ENCODE results near the gene RHOV. TPM values are rescaled to one million over a fixed set of nuclear protein-coding genes. Genes with fewer than 3 reads are reported as not detected.

RHOV gene
- not detected in 2 replicates for total RNA-seq

- peak; percentile 40 to 45 for DNase-seq (ENCODE audit: low read depth in 2 of 2)
Measured at GRCh38 chr15:40873694-40874561, at the start of gene RHOV. Gene RHOV (minus strand): TSS chr15:40874234. CDS start chr15:40874139, 95 bp downstream.

- DNase-seq (ENCODE audit: low read depth in 2 of 2): peak in 1 of 2 donors; percentile 43
Measured at GRCh38 chr15:40923551-40923950, 49.5 kb upstream of the RHOV start.

GRCh38 chr15:40922608-40923005 lies 48.6 kb upstream of the RHOV start:
- DNase-seq (ENCODE audit: low read depth in 2 of 2): no peak

GRCh38 chr15:40921949-40922607 lies 48.0 kb upstream of the RHOV start:
- no peak for DNase-seq (ENCODE audit: low read depth in 2 of 2)

- DNase-seq (ENCODE audit: low read depth in 2 of 2): peak; percentile 42 to 76
Measured at GRCh38 chr15:40918799-40919392, 44.9 kb upstream of the RHOV start.

GRCh38 chr15:40918146-40918798 lies 44.2 kb upstream of the RHOV start:
- DNase-seq (ENCODE audit: low read depth in 2 of 2): peak; percentile 59 to 60

- DNase-seq (ENCODE audit: low read depth in 2 of 2): no peak
Measured at GRCh38 chr15:40917585-40917984, 43.6 kb upstream of the RHOV start.

GRCh38 chr15:40915679-40916078 lies 41.6 kb upstream of the RHOV start:
- DNase-seq (ENCODE audit: low read depth in 2 of 2): no peak

GRCh38 chr15:40915116-40915661 lies 41.2 kb upstream of the RHOV start:
- DNase-seq (ENCODE audit: low read depth in 2 of 2): peak; percentile 17 to 48

GRCh38 chr15:40914486-40914885 lies 40.5 kb upstream of the RHOV start:
- DNase-seq (ENCODE audit: low read depth in 2 of 2): peak in 1 of 2 donors; percentile 21

GRCh38 chr15:40914013-40914412 lies 40.0 kb upstream of the RHOV start:
- no peak for DNase-seq (ENCODE audit: low read depth in 2 of 2)

GRCh38 chr15:40912478-40912877 lies 38.4 kb upstream of the RHOV start:
- no peak for DNase-seq (ENCODE audit: low read depth in 2 of 2)

- DNase-seq (ENCODE audit: low read depth in 2 of 2): no peak
Measured at GRCh38 chr15:40911693-40912092, 37.7 kb upstream of the RHOV start.

- DNase-seq (ENCODE audit: low read depth in 2 of 2): no peak
Measured at GRCh38 chr15:40911141-40911540, 37.1 kb upstream of the RHOV start.

- peak in 1 of 2 donors; percentile 41 for DNase-seq (ENCODE audit: low read depth in 2 of 2)
Measured at GRCh38 chr15:40909662-40910630, 35.9 kb upstream of the RHOV start.

- no peak for DNase-seq (ENCODE audit: low read depth in 2 of 2)
Measured at GRCh38 chr15:40908095-40908494, 34.1 kb upstream of the RHOV start.

GRCh38 chr15:40906991-40907802 lies 33.2 kb upstream of the RHOV start:
- peak; percentile 87 to 90 for DNase-seq (ENCODE audit: low read depth in 2 of 2)

- peak; percentile 95 to 99 for DNase-seq (ENCODE audit: low read depth in 2 of 2)
Measured at GRCh38 chr15:40906091-40906990, 32.3 kb upstream of the RHOV start.

Measured in lung microvascular endothelial cell (primary cell).